NCI-H748 treated with DMSO at 0.1 percent for 48 hours (cell line): ENCODE measurements around the gene RBMS1.

ENCODE experiments used
- DNase-seq: peaks from one replicate; lab custom pipeline; 2025; lab: John Stamatoyannopoulos, UW

RBMS1 gene

GRCh38 chr2:160223560-160223959 lies 270.0 kb downstream of the RBMS1 start:
- DNase-seq = no peak

- no peak for DNase-seq
Measured at GRCh38 chr2:160222546-160223283, 270.9 kb downstream of the RBMS1 start.
